ENCODE results near the gene KRTAP10-2. TPM values are rescaled to one million over a fixed set of nuclear protein-coding genes. Genes with fewer than 3 reads are reported as not detected.

KRTAP10-2 gene
- total and polyA plus RNA-seq, 2 experiments from 2014 or later, result 0.24 TPM; not detected in 1

DNA sequence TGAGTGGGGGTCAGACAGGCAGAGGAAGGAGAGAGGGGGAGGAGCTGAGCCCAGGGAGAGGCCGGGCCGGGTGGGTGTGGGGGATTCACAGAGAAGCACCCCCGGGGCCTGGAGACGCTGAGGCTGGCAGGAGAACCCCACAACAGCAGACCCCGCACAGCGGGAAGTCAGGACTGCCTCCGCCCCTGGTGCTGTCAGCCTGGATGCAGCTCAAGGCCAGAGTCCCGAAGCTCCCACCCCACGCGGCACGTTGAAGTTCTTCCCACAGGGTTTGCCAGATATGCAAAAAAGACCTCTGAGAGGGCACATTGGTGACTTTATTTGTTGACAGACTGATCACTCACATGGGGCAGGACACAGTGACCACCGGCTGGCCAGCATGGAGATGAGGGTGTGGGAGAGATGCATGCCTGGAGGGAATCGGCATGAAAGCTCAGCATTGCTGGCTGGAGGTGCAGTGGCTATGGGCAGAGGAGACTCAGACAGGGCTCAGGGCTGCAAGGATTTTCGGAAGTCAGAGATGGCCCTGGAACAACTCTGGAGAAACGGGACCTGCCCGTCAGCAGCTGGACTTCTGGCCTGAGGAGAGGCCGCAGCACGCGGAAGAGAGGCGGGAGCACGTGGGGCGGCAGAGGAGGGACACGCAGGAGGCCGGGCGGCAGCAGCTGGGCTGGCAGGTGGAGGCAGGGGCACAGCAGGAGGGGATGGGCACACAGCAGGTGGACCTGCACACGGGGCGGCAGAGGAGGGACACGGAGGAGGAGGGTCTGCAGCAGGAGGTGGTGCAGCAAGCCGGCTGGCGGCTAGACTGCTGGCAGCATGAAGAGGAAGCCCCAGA, 6.4 kb upstream of the KRTAP10-2 start:
- H3K36me3 ChIP-seq (ENCODE audit: insufficient read depth), result no peaks in the 10 kb centered on the region
- H3K27me3 ChIP-seq (ENCODE audit: insufficient read depth), result no peaks in the 10 kb centered on the region
- no peaks in the 10 kb centered on the region for H4K20me1 ChIP-seq (replicated peaks; ENCODE audit: insufficient read depth)
- TF ChIP-seq JUNB (IDR thresholded peaks at IDR 0.05; ENCODE audit: unreplicated experiment) (no peak), ZNF331 (CRISPR knock-in tag; IDR thresholded peaks at IDR 0.05; ENCODE audit: low read depth) (no peak), NANOG (IDR thresholded peaks at IDR 0.05; ENCODE audit: borderline replicate concordance) (no peak), STAT1 (IDR thresholded peaks at IDR 0.05; ENCODE audit: unreplicated experiment) (no peak), EZH2 (IDR thresholded peaks at IDR 0.05; ENCODE audit: low read depth, unreplicated experiment) (no peak), ZNF114 (CRISPR knock-in tag; IDR thresholded peaks at IDR 0.05) (no peak), CREB1 (CRISPR knock-in tag; IDR thresholded peaks at IDR 0.05; ENCODE audit: low read depth) (no peak), POLR2AphosphoS5 (IDR thresholded peaks at IDR 0.05; ENCODE audit: low read depth) (no peak), EZH2phosphoT487 (IDR thresholded peaks at IDR 0.05; ENCODE audit: unreplicated experiment) (no peak)
- TF ChIP-seq, protein P1, sequence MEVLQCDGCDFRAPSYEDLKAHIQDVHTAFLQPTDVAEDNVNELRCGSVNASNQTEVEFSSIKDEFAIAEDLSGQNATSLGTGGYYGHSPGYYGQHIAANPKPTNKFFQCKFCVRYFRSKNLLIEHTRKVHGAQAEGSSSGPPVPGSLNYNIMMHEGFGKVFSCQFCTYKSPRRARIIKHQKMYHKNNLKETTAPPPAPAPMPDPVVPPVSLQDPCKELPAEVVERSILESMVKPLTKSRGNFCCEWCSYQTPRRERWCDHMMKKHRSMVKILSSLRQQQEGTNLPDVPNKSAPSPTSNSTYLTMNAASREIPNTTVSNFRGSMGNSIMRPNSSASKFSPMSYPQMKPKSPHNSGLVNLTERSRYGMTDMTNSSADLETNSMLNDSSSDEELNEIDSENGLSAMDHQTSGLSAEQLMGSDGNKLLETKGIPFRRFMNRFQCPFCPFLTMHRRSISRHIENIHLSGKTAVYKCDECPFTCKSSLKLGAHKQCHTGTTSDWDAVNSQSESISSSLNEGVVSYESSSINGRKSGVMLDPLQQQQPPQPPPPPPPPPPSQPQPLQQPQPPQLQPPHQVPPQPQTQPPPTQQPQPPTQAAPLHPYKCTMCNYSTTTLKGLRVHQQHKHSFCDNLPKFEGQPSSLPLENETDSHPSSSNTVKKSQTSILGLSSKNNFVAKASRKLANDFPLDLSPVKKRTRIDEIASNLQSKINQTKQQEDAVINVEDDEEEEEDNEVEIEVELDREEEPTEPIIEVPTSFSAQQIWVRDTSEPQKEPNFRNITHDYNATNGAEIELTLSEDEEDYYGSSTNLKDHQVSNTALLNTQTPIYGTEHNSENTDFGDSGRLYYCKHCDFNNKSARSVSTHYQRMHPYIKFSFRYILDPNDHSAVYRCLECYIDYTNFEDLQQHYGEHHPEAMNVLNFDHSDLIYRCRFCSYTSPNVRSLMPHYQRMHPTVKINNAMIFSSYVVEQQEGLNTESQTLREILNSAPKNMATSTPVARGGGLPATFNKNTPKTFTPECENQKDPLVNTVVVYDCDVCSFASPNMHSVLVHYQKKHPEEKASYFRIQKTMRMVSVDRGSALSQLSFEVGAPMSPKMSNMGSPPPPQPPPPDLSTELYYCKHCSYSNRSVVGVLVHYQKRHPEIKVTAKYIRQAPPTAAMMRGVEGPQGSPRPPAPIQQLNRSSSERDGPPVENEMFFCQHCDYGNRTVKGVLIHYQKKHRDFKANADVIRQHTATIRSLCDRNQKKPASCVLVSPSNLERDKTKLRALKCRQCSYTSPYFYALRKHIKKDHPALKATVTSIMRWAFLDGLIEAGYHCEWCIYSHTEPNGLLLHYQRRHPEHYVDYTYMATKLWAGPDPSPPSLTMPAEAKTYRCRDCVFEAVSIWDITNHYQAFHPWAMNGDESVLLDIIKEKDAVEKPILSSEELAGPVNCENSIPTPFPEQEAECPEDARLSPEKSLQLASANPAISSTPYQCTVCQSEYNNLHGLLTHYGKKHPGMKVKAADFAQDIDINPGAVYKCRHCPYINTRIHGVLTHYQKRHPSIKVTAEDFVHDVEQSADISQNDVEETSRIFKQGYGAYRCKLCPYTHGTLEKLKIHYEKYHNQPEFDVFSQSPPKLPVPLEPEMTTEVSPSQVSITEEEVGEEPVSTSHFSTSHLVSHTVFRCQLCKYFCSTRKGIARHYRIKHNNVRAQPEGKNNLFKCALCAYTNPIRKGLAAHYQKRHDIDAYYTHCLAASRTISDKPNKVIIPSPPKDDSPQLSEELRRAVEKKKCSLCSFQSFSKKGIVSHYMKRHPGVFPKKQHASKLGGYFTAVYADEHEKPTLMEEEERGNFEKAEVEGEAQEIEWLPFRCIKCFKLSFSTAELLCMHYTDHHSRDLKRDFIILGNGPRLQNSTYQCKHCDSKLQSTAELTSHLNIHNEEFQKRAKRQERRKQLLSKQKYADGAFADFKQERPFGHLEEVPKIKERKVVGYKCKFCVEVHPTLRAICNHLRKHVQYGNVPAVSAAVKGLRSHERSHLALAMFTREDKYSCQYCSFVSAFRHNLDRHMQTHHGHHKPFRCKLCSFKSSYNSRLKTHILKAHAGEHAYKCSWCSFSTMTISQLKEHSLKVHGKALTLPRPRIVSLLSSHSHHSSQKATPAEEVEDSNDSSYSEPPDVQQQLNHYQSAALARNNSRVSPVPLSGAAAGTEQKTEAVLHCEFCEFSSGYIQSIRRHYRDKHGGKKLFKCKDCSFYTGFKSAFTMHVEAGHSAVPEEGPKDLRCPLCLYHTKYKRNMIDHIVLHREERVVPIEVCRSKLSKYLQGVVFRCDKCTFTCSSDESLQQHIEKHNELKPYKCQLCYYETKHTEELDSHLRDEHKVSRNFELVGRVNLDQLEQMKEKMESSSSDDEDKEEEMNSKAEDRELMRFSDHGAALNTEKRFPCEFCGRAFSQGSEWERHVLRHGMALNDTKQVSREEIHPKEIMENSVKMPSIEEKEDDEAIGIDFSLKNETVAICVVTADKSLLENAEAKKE (CRISPR knock-in tag; IDR thresholded peaks at IDR 0.05), result no peak
- TF ChIP-seq, protein P2, sequence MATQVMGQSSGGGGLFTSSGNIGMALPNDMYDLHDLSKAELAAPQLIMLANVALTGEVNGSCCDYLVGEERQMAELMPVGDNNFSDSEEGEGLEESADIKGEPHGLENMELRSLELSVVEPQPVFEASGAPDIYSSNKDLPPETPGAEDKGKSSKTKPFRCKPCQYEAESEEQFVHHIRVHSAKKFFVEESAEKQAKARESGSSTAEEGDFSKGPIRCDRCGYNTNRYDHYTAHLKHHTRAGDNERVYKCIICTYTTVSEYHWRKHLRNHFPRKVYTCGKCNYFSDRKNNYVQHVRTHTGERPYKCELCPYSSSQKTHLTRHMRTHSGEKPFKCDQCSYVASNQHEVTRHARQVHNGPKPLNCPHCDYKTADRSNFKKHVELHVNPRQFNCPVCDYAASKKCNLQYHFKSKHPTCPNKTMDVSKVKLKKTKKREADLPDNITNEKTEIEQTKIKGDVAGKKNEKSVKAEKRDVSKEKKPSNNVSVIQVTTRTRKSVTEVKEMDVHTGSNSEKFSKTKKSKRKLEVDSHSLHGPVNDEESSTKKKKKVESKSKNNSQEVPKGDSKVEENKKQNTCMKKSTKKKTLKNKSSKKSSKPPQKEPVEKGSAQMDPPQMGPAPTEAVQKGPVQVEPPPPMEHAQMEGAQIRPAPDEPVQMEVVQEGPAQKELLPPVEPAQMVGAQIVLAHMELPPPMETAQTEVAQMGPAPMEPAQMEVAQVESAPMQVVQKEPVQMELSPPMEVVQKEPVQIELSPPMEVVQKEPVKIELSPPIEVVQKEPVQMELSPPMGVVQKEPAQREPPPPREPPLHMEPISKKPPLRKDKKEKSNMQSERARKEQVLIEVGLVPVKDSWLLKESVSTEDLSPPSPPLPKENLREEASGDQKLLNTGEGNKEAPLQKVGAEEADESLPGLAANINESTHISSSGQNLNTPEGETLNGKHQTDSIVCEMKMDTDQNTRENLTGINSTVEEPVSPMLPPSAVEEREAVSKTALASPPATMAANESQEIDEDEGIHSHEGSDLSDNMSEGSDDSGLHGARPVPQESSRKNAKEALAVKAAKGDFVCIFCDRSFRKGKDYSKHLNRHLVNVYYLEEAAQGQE (IDR thresholded peaks at IDR 0.05; ENCODE audit: unreplicated experiment), result no peak
- TF ChIP-seq, protein P3, sequence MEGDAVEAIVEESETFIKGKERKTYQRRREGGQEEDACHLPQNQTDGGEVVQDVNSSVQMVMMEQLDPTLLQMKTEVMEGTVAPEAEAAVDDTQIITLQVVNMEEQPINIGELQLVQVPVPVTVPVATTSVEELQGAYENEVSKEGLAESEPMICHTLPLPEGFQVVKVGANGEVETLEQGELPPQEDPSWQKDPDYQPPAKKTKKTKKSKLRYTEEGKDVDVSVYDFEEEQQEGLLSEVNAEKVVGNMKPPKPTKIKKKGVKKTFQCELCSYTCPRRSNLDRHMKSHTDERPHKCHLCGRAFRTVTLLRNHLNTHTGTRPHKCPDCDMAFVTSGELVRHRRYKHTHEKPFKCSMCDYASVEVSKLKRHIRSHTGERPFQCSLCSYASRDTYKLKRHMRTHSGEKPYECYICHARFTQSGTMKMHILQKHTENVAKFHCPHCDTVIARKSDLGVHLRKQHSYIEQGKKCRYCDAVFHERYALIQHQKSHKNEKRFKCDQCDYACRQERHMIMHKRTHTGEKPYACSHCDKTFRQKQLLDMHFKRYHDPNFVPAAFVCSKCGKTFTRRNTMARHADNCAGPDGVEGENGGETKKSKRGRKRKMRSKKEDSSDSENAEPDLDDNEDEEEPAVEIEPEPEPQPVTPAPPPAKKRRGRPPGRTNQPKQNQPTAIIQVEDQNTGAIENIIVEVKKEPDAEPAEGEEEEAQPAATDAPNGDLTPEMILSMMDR (conservative IDR thresholded peaks at IDR 0.05; ENCODE audit: low read depth in 2 of 2), result no peak
- TF ChIP-seq, protein P4, sequence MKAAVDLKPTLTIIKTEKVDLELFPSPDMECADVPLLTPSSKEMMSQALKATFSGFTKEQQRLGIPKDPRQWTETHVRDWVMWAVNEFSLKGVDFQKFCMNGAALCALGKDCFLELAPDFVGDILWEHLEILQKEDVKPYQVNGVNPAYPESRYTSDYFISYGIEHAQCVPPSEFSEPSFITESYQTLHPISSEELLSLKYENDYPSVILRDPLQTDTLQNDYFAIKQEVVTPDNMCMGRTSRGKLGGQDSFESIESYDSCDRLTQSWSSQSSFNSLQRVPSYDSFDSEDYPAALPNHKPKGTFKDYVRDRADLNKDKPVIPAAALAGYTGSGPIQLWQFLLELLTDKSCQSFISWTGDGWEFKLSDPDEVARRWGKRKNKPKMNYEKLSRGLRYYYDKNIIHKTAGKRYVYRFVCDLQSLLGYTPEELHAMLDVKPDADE (IDR thresholded peaks at IDR 0.05), result no peak
- ATAC-seq (peak; percentile 69), DNase-seq (ENCODE audit: low spot score) (no peak)
- H3K4me3 Mint-ChIP-seq, result no peak overlapping the region
- H3K4me3 ChIP-seq, result no peak overlapping the region
- H3K27ac ChIP-seq (ENCODE audit: low read depth), result no peak overlapping the region
- H3K9me2 ChIP-seq (ENCODE audit: insufficient read depth), result no peaks in the 10 kb centered on the region
- no peaks in the 10 kb centered on the region for H3K79me2 ChIP-seq (replicated peaks; ENCODE audit: insufficient read depth)
- no peaks in the 10 kb centered on the region; the same call in 2 of the 3 replicates for H3K36me3 Mint-ChIP-seq (ENCODE audit: low read depth)
- no peak overlapping the region for H3K4me2 ChIP-seq
- 0 out of 2 replicates have a peak, but pooled peaks cover 2% of the 10 kb centered on the region for H3F3A ChIP-seq (replicated peaks; ENCODE audit: low read depth)
- H3K27ac Mint-ChIP-seq, result no peak overlapping the region
- H3K27me3 Mint-ChIP-seq (ENCODE audit: insufficient read depth, low read depth, poor library complexity), result peaks cover 5% of the 10 kb centered on the region
- 0 out of 2 replicates have a peak, but pooled peaks cover 5% of the 10 kb centered on the region for H3K4me1 ChIP-seq (ENCODE audit: insufficient read depth)
- H3K4me1 Mint-ChIP-seq, result peaks cover 17% of the 10 kb centered on the region
- no peaks in the 10 kb centered on the region for H3K9me3 Mint-ChIP-seq
- peak overlapping the region; percentile 63; the same call in 1 of the 2 replicates for H2AFZ ChIP-seq

Measured in GM23338 (cell line).